ENCODE data around the gene KCNB1.

DNA sequence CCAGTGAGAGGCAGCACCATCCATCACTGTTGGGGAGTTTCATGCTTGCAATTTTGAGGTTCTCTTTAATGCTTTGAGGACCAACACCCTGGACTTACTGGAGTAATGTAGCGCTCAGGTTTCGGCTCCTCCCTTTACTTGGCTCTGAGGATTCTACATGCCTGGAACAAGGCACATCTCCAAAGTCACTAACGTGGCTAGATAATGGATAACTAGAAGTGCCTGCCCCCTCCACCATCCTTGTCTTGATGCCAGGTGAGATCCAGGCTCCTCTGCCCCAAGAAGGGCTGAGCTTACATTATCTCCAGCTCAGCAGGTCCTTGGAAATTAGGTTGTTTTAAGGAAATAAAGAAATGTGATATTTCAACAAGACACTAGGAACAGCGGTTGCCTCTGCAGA is 129.1 kb downstream of the KCNB1 start:
- TF ChIP-seq, protein P1, sequence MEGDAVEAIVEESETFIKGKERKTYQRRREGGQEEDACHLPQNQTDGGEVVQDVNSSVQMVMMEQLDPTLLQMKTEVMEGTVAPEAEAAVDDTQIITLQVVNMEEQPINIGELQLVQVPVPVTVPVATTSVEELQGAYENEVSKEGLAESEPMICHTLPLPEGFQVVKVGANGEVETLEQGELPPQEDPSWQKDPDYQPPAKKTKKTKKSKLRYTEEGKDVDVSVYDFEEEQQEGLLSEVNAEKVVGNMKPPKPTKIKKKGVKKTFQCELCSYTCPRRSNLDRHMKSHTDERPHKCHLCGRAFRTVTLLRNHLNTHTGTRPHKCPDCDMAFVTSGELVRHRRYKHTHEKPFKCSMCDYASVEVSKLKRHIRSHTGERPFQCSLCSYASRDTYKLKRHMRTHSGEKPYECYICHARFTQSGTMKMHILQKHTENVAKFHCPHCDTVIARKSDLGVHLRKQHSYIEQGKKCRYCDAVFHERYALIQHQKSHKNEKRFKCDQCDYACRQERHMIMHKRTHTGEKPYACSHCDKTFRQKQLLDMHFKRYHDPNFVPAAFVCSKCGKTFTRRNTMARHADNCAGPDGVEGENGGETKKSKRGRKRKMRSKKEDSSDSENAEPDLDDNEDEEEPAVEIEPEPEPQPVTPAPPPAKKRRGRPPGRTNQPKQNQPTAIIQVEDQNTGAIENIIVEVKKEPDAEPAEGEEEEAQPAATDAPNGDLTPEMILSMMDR (IDR thresholded peaks at IDR 0.05) = no peak
- TF ChIP-seq POLR2A (IDR thresholded peaks at IDR 0.05) = no peak
